HG03521 (cell line): ENCODE data around the gene AP2M1.

Experiments used
- ATAC-seq: cut with Tn5 transposase; IDR thresholded peaks from one replicate; pipeline ENCODE4 v1.9.1; 2021; ENCODE audit warnings: mild to moderate bottlenecking, moderate library complexity; ENCODE audit not compliant: unreplicated experiment

AP2M1 gene

DNA sequence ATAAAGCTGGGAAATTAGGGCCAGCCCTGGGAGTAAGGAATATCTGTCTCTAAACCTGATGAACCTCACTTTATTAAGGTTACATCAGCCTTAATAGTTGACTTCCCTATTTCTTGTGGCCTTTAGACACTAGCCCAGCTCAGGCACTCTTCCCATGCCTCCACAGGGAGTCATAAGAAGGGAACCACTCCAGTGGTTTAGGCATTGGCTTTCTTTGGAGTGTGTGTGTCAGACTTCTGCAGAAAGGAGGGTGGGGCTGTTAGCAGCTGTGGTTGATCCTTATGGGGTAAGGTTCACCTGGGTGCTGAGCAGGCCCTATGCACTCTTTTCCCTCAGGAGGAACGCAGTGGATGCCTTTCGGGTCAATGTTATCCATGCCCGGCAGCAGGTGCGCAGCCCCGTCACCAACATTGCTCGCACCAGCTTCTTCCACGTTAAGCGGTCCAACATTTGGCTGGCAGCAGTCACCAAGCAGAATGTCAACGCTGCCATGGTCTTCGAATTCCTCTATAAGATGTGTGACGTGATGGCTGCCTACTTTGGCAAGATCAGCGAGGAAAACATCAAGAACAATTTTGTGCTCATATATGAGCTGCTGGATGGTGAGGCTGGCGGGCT, 4.0 kb downstream of the AP2M1 start:
- ATAC-seq, result no peak

DNA sequence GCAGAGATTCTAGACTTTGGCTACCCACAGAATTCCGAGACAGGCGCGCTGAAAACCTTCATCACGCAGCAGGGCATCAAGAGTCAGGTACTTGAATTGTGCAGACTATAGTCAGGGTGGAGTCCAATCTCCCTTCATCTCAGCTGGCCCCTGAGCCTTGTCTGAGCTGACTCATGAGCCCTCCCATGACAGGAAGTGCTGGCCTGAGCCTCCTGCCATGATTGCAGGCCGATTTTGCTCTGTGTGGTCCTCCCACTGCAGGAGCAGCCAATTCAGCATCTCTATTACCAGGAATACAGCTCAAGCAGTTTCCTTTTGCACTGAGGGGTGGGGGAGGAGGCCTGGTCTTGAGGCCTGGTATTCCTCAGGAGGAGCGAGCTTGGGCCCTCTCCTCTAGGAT, 5.5 kb downstream of the AP2M1 start:
- ATAC-seq, result no peak

DNA sequence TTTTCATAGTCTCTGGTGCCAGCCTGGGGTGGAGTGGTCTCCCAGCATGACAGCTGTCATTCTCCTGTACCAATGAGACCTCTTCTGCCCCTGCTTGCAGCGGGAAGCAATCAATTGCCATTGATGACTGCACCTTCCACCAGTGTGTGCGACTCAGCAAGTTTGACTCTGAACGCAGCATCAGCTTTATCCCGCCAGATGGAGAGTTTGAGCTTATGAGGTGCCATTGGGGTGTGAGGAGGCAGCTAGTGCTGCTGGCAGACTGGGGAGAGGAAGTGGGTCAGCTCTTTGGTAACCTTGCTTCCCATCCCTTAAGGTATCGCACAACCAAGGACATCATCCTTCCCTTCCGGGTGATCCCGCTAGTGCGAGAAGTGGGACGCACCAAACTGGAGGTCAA, 6.9 kb downstream of the AP2M1 start:
- no peak for ATAC-seq

DNA sequence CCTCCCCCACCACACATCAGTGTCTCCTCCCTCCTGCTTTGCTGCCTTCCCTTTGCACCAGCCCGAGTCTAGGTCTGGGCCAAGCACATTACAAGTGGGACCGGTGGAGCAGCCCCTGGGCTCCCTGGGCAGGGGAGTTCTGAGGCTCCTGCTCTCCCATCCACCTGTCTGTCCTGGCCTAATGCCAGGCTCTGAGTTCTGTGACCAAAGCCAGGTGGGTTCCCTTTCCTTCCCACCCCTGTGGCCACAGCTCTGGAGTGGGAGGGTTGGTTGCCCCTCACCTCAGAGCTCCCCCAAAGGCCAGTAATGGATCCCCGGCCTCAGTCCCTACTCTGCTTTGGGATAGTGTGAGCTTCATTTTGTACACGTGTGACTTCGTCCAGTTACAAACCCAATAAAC, 9.0 kb downstream of the AP2M1 start:
- ATAC-seq, result no peak

DNA sequence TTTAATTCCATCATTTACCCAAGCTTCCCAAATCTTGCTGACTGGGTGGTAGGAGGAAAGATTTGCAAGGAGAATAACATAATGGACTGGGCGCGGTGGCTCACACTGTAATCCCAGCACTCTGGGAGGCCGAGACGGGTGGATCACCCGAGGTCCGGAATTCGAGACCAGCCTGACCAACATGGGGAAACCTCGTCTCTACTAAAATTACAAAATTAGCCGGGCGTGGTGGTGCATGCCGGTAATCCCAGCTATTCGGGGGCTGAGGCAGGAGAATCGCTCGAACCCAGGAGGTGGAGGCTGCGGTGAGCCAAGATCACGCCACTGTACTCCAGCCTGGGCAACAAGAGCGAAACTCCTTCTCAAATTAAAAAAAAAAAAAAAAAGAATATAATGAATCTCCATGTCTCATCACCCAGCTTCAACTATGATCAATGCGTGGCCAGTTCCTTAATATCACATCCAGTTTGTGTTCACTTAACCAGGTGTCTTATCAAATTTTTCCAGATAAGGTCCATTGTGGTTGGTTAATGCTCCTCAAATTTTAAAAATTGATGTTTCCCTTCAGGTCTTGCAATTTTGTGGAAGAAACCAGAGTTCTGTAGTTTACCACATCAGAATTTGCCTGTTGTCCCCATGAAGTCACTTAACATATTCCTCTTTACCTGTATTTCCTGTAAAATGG, 10.0 kb downstream of the AP2M1 start:
- no peak for ATAC-seq

DNA sequence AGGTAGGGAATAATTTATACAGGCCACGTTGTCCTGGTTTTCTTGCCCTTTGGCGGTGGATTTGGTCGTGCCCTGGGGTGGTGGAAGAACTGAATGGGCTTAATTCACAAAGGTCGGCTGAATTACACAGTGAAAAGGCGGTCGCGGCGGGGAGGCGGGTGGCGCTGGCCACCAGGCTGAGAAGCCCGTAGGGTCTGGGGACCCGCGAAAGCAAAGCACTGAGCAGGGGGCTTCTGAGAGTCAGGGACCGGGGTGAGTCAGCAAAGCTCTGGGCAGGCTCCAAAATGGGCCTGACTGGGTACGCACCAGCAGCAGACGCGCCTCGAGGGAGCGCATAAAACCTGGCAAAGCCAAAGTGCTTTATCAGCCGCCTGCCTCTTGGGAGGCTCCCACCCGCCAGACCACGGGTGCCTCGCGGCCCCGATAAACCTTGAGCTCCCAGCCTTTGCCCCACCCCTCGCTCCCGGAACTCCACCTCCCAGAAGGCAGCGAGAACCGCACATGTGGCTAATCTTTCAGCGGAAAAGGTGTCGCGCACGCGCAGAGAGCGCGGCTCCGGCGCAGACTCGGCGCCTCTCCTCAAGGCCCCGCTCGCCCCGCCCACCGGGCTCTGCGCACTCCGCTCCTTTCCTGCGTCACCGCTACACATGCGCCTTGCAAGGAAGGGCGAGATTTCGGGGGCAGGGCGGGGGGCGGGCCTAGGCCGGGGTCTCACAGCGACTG, 11.0 kb downstream of the AP2M1 start:
- peak; percentile 91 for ATAC-seq

DNA sequence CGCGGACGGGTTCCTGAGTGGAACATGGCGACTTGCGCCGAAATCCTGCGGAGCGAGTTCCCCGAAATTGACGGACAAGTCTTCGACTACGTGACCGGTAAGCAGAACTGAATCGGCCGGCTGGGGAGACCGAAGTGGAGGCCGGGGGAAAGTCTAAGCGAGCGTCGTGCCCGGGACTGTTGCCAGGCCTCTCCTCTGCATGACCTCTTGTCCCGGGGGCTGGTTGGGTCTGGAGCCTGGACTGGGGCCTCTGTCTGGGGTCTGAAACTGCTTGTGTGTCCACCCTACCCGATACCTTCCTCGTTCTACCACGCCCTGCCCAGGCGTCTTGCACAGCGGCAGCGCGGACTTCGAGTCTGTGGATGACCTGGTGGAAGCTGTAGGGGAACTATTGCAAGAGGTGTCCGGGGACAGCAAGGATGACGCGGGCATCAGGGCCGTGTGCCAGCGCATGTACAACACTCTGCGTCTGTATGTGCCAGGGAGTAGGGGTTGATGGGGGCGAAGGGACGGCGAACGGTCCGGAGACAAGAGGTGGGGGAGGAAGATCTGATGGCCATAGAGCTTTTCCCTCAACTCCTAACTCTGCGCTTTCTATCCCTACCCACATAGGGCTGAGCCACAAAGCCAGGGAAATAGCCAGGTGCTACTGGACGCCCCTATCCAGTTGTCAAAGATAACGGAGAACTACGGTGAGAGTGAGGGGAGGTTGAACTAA, 11.7 kb downstream of the AP2M1 start, which contains the start of gene ABCF3:
ABCF3 (plus strand) TSS at position 16 of the 718 bp plus-strand sequence; CDS start at position 25, 9 bp downstream.
- peak; percentile 22 for ATAC-seq

DNA sequence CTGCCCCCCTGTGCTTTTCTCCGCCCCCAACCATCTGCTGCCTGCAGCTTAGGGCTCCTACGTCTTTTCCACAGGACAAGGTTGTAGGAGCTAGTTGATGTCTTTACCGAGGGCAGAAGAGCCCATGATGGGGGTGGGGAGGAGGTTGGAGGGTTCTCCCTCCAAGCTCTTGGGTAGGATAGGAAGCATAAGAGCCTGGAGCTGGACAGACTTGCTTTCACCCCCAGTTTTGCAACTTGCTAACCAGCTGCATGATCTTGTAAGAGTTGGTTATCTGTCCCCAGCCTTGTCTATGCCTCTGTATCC, 12.2 kb downstream of the AP2M1 start:
- no peak for ATAC-seq

DNA sequence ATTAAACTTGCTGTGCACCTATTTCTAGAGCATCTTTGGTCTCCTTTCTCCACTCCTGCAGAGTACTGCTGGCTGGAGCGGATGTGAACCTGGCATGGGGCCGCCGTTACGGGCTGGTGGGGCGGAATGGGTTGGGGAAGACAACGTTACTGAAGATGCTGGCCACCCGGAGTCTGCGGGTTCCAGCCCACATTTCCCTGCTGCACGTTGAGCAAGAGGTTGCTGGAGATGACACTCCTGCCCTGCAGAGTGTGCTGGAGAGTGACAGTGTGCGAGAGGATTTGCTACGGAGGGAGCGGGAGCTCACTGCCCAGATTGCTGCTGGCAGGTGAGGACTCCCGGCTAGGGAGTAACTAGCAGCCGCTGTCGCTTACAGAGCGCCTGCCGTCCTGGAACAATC, 13.4 kb downstream of the AP2M1 start:
- no peak for ATAC-seq

DNA sequence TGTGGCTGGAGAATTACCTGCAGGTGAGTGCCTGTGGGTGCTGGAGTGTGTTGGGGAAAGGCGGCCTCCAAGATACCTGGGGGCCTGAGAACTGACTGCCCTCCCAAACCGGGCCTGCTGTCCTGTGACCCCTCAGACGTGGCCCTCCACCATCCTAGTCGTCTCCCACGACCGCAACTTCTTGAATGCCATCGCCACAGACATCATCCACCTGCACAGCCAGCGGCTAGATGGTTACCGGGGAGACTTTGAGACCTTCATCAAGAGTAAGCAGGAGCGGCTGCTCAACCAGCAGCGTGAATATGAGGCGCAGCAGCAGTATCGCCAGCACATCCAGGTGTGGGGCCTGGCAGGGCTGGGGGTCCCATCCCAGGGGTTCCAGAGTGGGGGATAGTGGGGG, 14.8 kb downstream of the AP2M1 start:
- ATAC-seq, result no peak

DNA sequence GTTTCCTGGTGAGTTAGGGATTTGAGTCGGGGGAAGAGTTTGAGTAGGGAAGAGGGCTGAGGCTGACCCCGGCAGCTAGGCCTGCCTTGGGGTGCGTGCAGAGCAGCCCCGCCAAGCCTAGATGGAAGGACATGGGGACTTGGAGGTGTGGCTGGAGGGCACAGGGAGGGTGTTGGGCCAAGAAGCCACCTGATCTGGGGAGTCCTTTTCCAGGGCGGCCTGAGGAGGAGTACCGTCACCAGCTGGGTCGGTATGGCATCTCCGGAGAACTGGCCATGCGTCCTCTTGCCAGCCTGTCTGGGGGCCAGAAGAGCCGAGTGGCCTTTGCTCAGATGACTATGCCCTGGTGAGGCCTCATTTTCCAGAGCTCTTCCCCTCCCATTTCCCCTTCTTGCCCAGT, 18.2 kb downstream of the AP2M1 start:
- ATAC-seq, result no peak

DNA sequence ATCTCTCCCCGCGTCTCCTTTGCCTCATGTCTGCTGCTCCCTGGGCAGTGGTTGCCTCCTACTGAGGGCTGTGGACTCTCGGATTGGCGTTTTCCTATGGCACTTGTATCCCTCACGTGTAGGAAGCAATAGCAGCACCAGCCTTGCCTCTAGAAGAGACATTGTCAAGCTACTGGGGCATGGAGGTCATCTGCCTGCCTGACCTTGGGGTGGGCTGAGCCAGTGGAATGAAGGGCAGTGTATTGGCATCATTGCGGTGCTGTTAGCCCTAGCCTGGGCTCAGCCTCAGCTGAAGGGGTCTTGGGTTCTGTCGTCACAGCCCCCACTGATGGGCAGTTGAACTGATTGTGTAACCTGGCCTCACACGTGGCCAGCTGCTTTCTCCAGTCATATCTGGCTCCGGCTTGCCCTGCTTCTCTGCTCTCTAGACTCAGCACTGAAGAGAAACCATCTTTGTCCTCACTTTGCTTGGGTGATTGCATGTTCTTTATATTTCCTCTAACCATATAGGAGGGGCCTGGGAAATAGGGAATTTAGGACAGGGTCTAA, 19.4 kb downstream of the AP2M1 start:
- ATAC-seq, result no peak

DNA sequence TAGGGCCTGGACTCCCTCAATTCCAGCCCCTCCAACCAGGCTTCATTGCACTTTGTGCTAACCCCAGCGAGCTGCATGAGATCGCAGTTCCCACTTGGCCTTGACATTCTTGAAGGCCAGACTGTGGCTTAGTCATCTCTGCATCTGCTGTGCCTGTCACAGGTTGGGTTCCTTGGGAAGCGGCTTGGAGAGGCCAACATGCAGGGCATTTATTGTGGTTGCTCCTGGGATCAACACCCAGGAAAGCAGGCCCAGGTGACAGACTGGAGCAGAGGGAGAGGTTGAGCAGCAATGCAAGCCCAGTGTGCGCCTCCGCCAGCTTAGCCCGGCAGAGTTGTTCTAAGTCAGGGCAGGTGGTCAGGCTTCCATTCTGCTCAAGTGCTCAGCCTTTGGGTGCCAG, 21.9 kb downstream of the AP2M1 start:
- ATAC-seq, result no peak

DNA sequence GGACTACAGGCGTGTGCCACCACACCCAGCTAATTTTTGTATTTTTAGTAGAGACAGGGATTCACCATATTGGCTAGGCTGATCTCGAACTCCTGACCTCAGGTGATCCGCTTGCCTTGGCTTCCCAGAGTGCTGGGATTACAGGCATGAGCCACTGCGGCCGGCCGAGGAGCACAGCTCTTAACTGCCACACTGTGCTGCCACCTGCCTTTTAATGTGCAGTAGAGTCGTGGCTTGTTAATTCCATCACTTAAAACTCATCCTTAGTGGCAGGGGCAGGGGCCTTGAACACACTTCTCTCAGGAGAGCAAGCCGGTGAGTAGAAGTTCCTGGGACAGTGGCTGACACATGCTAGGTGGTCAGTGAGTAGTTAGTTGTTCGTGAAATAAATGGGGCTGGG, 23.9 kb downstream of the AP2M1 start:
- no peak for ATAC-seq

DNA sequence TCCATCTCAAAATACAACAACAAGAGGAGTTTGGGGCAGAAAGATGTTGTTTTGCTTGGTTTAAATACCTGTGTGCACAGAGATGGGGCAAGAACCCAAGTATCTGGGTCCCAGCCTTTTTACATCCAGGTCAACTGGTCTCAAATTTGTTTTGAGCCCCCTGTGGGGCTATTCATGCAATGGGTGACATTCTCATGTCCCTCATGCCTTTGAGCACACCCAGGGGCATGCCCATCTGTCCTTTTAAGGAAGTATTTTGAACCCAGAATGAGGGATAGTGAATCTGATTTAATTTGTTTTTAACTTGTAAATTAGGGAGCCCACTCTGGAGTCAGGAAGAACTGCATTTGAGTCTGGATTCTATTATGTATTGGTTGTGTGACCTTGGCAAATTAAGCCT, 26.2 kb downstream of the AP2M1 start:
- ATAC-seq, result no peak

DNA sequence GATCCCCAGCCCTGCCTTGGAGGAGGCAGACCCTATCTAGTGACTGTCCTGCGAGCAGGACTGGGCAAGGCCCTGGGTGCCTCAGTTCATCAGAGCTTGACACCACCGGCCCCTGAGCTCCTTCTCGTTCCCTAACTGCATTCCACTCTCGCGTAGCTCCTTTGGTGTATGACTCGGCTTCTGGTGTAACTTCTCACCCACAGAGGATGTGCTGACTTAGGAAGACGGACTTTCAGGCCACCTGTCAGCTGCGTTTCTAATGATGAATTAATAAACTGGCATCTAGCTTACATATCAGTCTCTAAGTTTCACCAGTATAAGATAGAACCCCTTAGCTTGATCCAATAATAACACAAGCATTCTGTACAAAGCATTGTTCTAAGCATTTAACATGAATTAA, 28.9 kb downstream of the AP2M1 start:
- ATAC-seq, result no peak

DNA sequence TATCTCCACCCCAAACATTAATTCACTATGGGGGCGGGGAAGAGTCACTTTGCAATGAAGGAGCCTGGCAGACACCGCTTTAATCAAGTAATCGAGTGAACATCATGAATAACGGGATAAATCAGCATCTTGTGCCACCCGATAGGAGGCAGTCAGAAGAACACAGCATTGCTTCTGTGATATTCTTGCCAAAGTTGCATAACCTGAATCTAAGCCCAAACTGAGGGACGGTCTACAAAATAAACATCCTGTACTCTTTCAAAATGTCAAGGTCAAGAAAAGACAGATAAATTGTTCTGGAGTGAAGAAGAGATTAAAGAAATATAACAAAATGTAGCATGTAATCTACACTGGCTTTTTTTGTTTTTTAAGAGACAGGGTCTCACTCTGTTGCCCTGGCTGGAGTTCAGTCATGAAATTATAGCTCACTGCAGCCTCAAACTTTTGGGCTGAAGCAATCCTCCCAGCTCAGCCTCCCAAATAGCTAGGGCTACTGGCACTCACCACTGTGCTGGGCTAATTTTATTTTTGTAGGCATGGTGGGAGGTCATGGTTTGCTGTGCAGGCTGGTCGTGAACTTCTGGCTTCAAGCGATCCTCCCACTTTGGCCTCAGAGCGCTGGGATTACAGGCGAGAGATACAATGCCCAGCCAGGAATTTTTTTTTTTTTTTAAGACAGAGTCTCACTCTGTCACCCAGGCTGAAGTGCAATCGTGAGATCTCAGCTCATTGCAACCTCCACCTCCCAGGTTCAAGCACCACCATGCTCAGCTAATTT, 34.7 kb downstream of the AP2M1 start:
- ATAC-seq, result no peak

DNA sequence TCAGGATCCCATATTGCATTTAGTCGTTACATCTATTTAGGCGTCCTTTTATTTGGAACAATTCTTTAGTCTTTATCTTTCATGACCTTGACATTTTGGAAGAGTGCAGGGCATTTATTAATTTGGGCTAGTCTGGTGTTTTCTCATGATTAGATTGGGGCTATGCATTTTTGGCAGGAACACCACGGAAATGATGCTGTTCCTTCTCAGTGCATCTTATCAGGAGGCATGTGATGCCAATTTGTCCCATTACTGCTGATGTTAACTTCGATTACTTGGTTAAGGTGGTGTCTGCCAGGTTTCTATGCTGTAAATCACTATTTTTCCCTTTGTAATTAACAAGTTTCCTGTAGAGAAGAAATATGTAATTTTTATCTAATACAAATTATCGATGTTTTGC, 36.6 kb downstream of the AP2M1 start:
- ATAC-seq, result no peak

DNA sequence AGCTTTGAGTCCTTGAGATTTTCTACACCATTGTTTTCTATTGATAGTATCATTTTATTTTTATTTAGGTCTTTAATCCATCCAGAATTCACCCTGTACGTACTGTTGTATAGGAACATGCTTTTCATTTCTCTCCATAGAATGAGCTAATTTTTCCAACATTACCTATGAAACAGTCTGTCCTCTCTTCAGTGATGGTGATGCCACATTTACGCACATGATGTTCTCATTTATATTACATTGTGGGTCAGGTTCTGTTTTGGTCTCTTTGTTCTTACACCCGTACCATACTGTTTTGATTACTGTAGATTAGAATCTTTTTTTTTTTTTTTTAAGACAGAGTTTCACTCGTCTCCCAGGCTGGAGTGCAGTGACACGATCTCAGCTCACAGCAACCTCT, 37.1 kb downstream of the AP2M1 start:
- no peak for ATAC-seq

DNA sequence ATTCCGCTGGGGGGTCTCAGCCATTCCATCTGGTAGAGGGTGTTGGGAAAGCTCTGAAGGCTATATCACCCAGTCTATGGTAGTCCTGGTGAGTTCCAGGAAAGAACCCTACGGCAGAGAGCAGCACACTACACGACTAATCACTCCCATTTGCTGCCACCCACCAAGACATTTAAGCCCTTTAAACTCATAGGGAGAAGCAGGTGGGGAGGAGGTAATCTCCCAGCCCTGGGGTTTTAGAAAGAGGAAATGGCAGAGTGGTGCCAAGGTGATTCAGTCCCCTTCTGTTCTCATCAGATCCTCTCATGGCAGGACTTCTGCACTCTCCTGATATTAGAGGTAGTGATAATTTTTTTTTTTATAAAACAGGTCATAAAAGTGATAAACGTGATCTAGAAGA, 44.2 kb downstream of the AP2M1 start:
- ATAC-seq, result no peak

DNA sequence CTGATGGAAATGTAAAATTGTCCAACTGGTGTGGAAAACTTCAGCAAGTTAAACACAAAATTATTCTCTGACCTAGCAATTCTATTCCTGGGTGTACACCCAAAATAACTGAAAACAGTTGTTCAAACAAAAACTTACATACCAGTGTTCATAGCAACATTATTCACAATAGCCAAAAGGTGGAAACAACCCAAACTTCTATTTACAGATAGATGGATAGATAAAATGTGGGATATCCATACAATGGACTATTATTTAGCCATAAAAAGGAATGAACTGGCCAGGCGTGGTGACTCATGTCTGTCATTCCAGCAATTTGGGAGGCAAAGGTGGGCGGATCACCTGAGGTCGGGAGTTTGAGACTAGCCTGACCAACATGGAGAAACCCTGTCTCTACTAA, 47.9 kb downstream of the AP2M1 start:
- ATAC-seq, result no peak
